Neural crest cell (in vitro differentiated cells): ENCODE measurements around the gene KDM6A. TPM values are rescaled to one million over a fixed set of nuclear protein-coding genes. Genes with fewer than 3 reads are reported as not detected.

Experiments
- DNase-seq: peaks from one replicate; pipeline ENCODE4 v3.0.0; 2021; ENCODE audit warnings: low read depth, mixed read lengths, low spot score
- H3K27ac Mint-ChIP-seq: one replicate; pipeline ENCODE4 v1.8.0; 2021; ENCODE audit warnings: mild to moderate bottlenecking, mixed read lengths; ENCODE audit not compliant: unreplicated experiment
- H3K27me3 Mint-ChIP-seq: 2 replicates; pipeline ENCODE4 v1.8.0; 2021; ENCODE audit warnings: low read depth, mild to moderate bottlenecking, mixed read lengths
- H3K36me3 Mint-ChIP-seq: 2 replicates; pipeline ENCODE4 v1.8.0; 2021; ENCODE audit warnings: low read depth, mild to moderate bottlenecking, mixed read lengths
- H3K4me1 Mint-ChIP-seq: 2 replicates; pipeline ENCODE4 v1.8.0; 2021; ENCODE audit warnings: mixed read lengths
- H3K4me3 Mint-ChIP-seq: one replicate; pipeline ENCODE4 v1.8.0; 2021; ENCODE audit warnings: mild to moderate bottlenecking, mixed read lengths
- H3K9me3 Mint-ChIP-seq: 2 replicates; pipeline ENCODE4 v1.8.0; 2021; ENCODE audit warnings: mixed read lengths
- CTCF ChIP-seq: fragments of 200-600 bp; sonication (generic); conservative IDR thresholded peaks from 2 replicates; pipeline ENCODE4 v1.5.0; 2021; ENCODE audit warnings: antibody characterized with exemption, mild to moderate bottlenecking
- total RNA-seq: library from RNA; stranded (reverse); gene quantifications from 2 replicates; pipeline ENCODE4 v1.2.1, GENCODE V29; 2021

Gene KDM6A
- total RNA-seq, 1 donor from 2014 or later: 21.4 TPM

- Mint-ChIP-seq H3K27me3 (no peaks in the 10 kb centered on the region), H3K9me3 (peaks cover 19% of the 10 kb centered on the region), H3K36me3 (peaks cover 35% of the 10 kb centered on the region), H3K4me3 (no peak overlapping the region), H3K4me1 (no peaks in the 10 kb centered on the region), H3K27ac (no peak overlapping the region)
- no peak for TF ChIP-seq CTCF
- DNase-seq: no peak
Measured at GRCh38 chrX:44971674-44972073, 98.7 kb downstream of the KDM6A start.

GRCh38 chrX:44972132-44972531, 99.1 kb downstream of the KDM6A start:
- Mint-ChIP-seq H3K4me1 (no peaks in the 10 kb centered on the region), H3K9me3 (peaks cover 17% of the 10 kb centered on the region), H3K27me3 (no peaks in the 10 kb centered on the region), H3K27ac (no peak overlapping the region), H3K36me3 (peaks cover 32% of the 10 kb centered on the region), H3K4me3 (no peak overlapping the region)
- no peak for TF ChIP-seq CTCF
- no peak for DNase-seq

GRCh38 chrX:44973420-44973932, 100.5 kb downstream of the KDM6A start:
- no peak overlapping the region for H3K4me3 Mint-ChIP-seq
- no peaks in the 10 kb centered on the region for H3K27me3 Mint-ChIP-seq
- no peak for TF ChIP-seq CTCF
- DNase-seq: no peak
- H3K36me3 Mint-ChIP-seq: peaks cover 32% of the 10 kb centered on the region
- H3K4me1 Mint-ChIP-seq: no peaks in the 10 kb centered on the region
- H3K9me3 Mint-ChIP-seq: peaks cover 17% of the 10 kb centered on the region
- H3K27ac Mint-ChIP-seq: no peak overlapping the region

GRCh38 chrX:44974451-44974850, 101.5 kb downstream of the KDM6A start:
- H3K36me3 Mint-ChIP-seq: peaks cover 35% of the 10 kb centered on the region

GRCh38 chrX:44975666-44976263, 102.8 kb downstream of the KDM6A start:
- Mint-ChIP-seq H3K4me1 (no peaks in the 10 kb centered on the region), H3K27ac (no peak overlapping the region), H3K9me3 (peaks cover 20% of the 10 kb centered on the region), H3K27me3 (no peaks in the 10 kb centered on the region), H3K36me3 (peaks cover 30% of the 10 kb centered on the region), H3K4me3 (no peak overlapping the region)
- no peak for TF ChIP-seq CTCF
- DNase-seq: no peak

More at GRCh38 chrX:44974451-44974850, 101.5 kb downstream of the KDM6A start:
- peaks cover 20% of the 10 kb centered on the region for H3K9me3 Mint-ChIP-seq
- no peaks in the 10 kb centered on the region for H3K27me3 Mint-ChIP-seq
- no peaks in the 10 kb centered on the region for H3K4me1 Mint-ChIP-seq
- H3K4me3 Mint-ChIP-seq: no peak overlapping the region
- no peak for TF ChIP-seq CTCF
- H3K27ac Mint-ChIP-seq: no peak overlapping the region
- DNase-seq: no peak
